ENCODE measurements around the gene FMN2. TPM values are rescaled to one million over a fixed set of nuclear protein-coding genes. Genes with fewer than 3 reads are reported as not detected.

Gene FMN2
- total and polyA plus RNA-seq, 3 experiments from 2014 or later: not detected

DNA sequence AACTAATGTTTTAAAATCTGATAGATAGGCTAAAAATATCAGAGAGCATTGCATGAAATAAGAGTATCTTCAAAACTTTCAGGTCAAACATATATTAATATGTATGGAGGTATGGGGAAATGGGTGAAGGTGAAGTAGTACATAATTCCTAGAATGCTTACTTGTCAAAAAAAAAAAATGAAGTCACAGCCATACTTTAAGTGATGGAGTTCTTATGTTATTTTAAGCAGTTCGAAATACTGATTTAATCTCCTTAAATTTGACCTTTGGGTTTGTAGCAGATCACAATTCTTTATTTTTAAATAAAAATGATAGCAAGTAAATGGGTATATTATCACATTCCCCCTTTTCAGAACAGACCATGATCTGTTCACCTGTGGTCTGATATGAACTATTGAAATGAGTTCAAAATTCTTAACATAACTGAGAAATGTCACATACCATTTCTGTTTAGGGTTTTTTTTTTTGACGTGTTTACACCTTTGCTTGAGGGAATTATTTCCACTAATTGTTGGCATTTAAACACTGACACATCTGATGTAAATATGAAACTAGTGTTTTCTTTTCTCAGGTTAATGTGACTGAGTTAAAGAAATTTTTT is 300.1 kb downstream of the FMN2 start:
- H3K4me3 ChIP-seq (ENCODE audit: low read length): no peak overlapping the region
- CTCF ChIA-PET: no interaction called here
- POLR2A ChIA-PET: no interaction called here
- no peaks in the 10 kb centered on the region for H3K36me3 ChIP-seq (ENCODE audit: insufficient read depth, low read length)
- Mint-ChIP-seq H3K27ac (no peak overlapping the region), H3K4me3 (no peak overlapping the region), H3K36me3 (peaks cover 0 to 2% (median 0%) of the 10 kb centered on the region in 3 donors), H3K4me1 (no peaks in the 10 kb centered on the region), H3K27me3 (no peaks in the 10 kb centered on the region), H3K9me3 (peaks cover 0 to 13% (median 8%) of the 10 kb centered on the region in 5 donors)
- no peak overlapping the region for H3K27ac ChIP-seq (ENCODE audit: low read depth, low read length)
- DNase-seq: no peak
- H3K9me3 ChIP-seq (ENCODE audit: low read length): no peaks in the 10 kb centered on the region
- no peaks in the 10 kb centered on the region for H3K4me1 ChIP-seq (ENCODE audit: insufficient read depth, low read length)
- no peaks in the 10 kb centered on the region for H3K27me3 ChIP-seq (ENCODE audit: insufficient read depth, low read length, poor library complexity, severe bottlenecking)

DNA sequence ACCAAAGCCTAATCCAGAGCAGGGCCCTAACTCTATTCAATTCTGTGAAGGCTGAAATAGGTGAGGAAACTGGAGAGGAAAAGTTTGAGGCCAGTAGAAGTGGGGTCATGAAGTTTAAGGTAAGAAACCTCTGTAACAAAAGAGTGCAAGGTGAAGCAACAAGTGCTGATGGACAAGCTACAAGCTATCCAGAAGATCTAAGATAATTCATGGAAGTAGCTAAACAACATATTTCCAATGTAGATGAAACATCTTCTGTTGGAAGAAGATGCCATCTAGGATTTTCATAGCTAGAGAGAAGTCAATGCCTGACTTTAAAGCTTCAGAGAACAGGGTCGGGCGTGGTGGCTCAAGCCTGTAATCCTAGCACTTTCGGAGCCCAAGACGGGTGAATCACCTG is 302.7 kb downstream of the FMN2 start:
- Histone ChIP-seq H3K27me3 (ENCODE audit: insufficient read depth, low read length, poor library complexity, severe bottlenecking) (no peaks in the 10 kb centered on the region), H3K36me3 (ENCODE audit: insufficient read depth, low read length) (no peaks in the 10 kb centered on the region), H3K4me3 (ENCODE audit: low read length) (no peak overlapping the region), H3K4me1 (ENCODE audit: insufficient read depth, low read length) (no peaks in the 10 kb centered on the region), H3K9me3 (ENCODE audit: low read length) (no peaks in the 10 kb centered on the region), H3K27ac (ENCODE audit: low read depth, low read length) (no peak overlapping the region)
- Mint-ChIP-seq H3K4me3 (no peak overlapping the region), H3K4me1 (no peaks in the 10 kb centered on the region), H3K36me3 (no peaks in the 10 kb centered on the region), H3K9me3 (peaks cover 0 to 13% (median 8%) of the 10 kb centered on the region in 5 donors), H3K27ac (no peak overlapping the region), H3K27me3 (no peaks in the 10 kb centered on the region)
- no peak for DNase-seq
- ChIA-PET CTCF (no interaction called here), POLR2A (no interaction called here)

DNA sequence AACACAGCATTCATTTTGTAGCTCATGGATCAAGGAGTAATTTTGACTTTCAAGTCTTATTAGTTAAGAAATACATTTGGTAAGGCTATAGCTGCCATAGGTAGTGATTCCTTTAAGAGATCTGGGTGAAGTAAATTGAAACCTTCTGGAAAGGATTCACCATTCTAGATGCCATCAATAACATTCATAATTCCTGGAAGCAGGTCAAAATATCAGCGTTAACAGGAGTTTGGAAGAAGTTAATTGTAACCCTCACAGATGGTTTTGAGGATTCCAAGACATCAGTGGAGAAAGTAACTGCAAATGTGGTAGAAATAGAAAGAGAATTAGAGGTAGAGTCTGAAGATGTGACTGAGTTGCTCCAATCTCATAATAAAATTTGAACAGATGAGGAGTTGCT is 303.7 kb downstream of the FMN2 start:
- Mint-ChIP-seq H3K27me3 (no peaks in the 10 kb centered on the region), H3K27ac (no peak overlapping the region), H3K9me3 (peaks cover 0 to 13% (median 8%) of the 10 kb centered on the region in 5 donors), H3K36me3 (no peaks in the 10 kb centered on the region), H3K4me1 (no peaks in the 10 kb centered on the region), H3K4me3 (no peak overlapping the region)
- Histone ChIP-seq H3K27ac (ENCODE audit: low read depth, low read length) (no peak overlapping the region), H3K27me3 (ENCODE audit: insufficient read depth, low read length, poor library complexity, severe bottlenecking) (no peaks in the 10 kb centered on the region), H3K36me3 (ENCODE audit: insufficient read depth, low read length) (no peaks in the 10 kb centered on the region), H3K9me3 (ENCODE audit: low read length) (no peaks in the 10 kb centered on the region), H3K4me1 (ENCODE audit: insufficient read depth, low read length) (no peaks in the 10 kb centered on the region), H3K4me3 (ENCODE audit: low read length) (no peak overlapping the region)
- ChIA-PET POLR2A (no interaction called here), CTCF (no interaction called here)
- no peak for DNase-seq

DNA sequence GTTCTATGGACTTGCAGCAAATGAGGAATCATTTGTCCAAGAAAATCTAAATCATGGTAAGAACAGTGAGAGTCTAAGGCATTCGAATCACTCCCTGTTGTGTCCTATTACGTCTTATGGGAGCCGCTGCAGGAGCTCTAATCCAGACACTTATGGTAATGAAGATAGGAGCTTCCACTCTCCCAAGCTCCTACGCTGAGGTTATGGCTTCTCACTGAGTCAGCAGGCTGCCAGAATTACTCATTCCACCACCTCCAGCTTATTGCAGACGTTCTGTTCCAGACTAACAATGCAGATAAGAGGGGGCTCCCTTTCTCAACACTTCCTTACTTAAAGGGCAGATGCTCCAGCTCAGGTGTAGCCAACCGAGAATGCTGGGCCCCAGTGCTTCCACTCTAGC is 307.7 kb downstream of the FMN2 start:
- DNase-seq: no peak
- Mint-ChIP-seq H3K4me3 (no peak overlapping the region), H3K36me3 (no peaks in the 10 kb centered on the region), H3K9me3 (peaks cover 0 to 5% (median 4%) of the 10 kb centered on the region in 5 donors), H3K27me3 (no peaks in the 10 kb centered on the region), H3K27ac (no peak overlapping the region), H3K4me1 (no peaks in the 10 kb centered on the region)
- Histone ChIP-seq H3K27ac (ENCODE audit: low read depth, low read length) (no peak overlapping the region), H3K36me3 (ENCODE audit: insufficient read depth, low read length) (no peaks in the 10 kb centered on the region), H3K27me3 (ENCODE audit: insufficient read depth, low read length, poor library complexity, severe bottlenecking) (no peaks in the 10 kb centered on the region), H3K4me1 (ENCODE audit: insufficient read depth, low read length) (no peaks in the 10 kb centered on the region), H3K9me3 (ENCODE audit: low read length) (no peaks in the 10 kb centered on the region), H3K4me3 (ENCODE audit: low read length) (no peak overlapping the region)
- ChIA-PET POLR2A (no interaction called here), CTCF (no interaction called here)

DNA sequence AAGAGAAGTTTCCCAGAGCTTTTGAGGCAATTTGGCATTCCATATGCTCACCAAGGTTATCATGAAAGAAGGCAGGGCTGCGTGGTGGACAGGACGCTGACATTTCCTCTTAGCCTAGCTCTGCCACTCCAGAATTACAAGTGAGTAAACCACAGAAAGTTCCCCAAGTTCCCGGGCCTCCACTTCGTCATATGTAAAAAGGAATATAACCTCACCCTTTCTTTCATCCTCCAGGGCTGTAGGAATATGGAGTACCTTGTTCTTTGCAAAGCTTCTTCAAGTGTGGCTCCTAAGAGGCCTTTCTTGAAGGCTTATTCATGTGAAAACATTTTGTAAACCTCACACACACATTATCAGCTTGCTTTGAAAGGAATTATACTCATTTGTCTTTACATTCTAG is 310.0 kb downstream of the FMN2 start:
- no peaks in the 10 kb centered on the region for H3K36me3 Mint-ChIP-seq
- CTCF ChIA-PET: no interaction called here
- Histone ChIP-seq H3K36me3 (ENCODE audit: insufficient read depth, low read length) (no peaks in the 10 kb centered on the region), H3K27me3 (ENCODE audit: insufficient read depth, low read length, poor library complexity, severe bottlenecking) (no peaks in the 10 kb centered on the region), H3K4me3 (ENCODE audit: low read length) (no peak overlapping the region), H3K27ac (ENCODE audit: low read depth, low read length) (no peak overlapping the region), H3K4me1 (ENCODE audit: insufficient read depth, low read length) (no peaks in the 10 kb centered on the region), H3K9me3 (ENCODE audit: low read length) (no peaks in the 10 kb centered on the region)
- DNase-seq: no peak
- POLR2A ChIA-PET: no interaction called here
- no peak overlapping the region for H3K4me3 Mint-ChIP-seq
- no peak overlapping the region for H3K27ac Mint-ChIP-seq
- peaks cover 0 to 12% (median 7%) of the 10 kb centered on the region in 5 donors for H3K9me3 Mint-ChIP-seq
- H3K27me3 Mint-ChIP-seq: peaks cover 0 to 2% of the 10 kb centered on the region in 2 donors
- H3K4me1 Mint-ChIP-seq: no peaks in the 10 kb centered on the region

DNA sequence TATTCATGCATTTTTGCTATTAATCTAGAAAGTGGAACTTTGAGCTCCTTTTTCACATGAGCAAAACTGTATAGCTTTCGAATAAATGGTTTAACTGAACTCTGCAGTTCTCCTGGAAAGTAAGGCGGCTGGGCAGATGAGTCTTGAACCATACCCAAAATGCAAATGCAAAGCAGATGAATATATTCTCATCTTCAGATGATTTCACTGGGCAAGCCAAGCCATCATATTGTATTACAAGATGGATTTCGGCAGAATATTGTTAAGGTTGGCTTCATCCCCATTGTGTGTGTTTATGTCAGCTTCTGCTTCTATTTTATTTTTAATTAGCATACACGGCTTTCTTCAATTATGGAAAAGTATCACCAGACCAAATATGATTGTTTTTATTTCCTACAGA is 310.6 kb downstream of the FMN2 start:
- H3K27me3 ChIP-seq (ENCODE audit: insufficient read depth, low read length, poor library complexity, severe bottlenecking): no peaks in the 10 kb centered on the region
- peaks cover 0 to 2% of the 10 kb centered on the region in 2 donors for H3K27me3 Mint-ChIP-seq
- ChIA-PET POLR2A (no interaction called here), CTCF (no interaction called here)
- H3K27ac Mint-ChIP-seq: no peak overlapping the region
- H3K4me1 ChIP-seq (ENCODE audit: insufficient read depth, low read length): no peaks in the 10 kb centered on the region
- peaks cover 0 to 12% (median 8%) of the 10 kb centered on the region in 5 donors for H3K9me3 Mint-ChIP-seq
- no peak for DNase-seq
- no peaks in the 10 kb centered on the region for H3K36me3 Mint-ChIP-seq
- no peak overlapping the region for H3K27ac ChIP-seq (ENCODE audit: low read depth, low read length)
- no peak overlapping the region for H3K4me3 Mint-ChIP-seq
- no peaks in the 10 kb centered on the region for H3K36me3 ChIP-seq (ENCODE audit: insufficient read depth, low read length)
- no peak overlapping the region for H3K4me3 ChIP-seq (ENCODE audit: low read length)
- H3K9me3 ChIP-seq (ENCODE audit: low read length): no peaks in the 10 kb centered on the region
- no peaks in the 10 kb centered on the region for H3K4me1 Mint-ChIP-seq

DNA sequence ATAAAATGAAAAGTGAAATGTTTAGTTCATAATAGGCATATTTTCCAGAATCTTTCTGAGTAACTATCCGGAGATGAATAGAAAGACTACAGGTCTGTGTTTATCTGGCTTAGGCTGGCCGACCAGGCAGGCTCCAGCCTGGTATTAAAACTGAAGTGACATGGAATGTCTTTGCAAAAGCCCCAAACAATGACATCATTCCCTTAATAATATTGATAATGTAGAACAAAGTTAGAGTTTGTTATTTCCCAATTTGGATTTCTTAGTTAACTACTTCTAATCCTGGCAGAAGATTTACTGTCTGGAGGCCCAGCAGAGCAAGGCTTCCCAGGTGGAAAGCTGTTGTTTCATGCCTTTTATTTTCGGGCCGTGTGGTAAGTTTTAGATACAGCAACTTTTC is 312.6 kb downstream of the FMN2 start:
- Mint-ChIP-seq H3K27ac (no peak overlapping the region), H3K4me3 (no peak overlapping the region), H3K4me1 (no peaks in the 10 kb centered on the region), H3K9me3 (peaks cover 0 to 12% (median 8%) of the 10 kb centered on the region in 5 donors), H3K36me3 (no peaks in the 10 kb centered on the region), H3K27me3 (peaks cover 0 to 2% of the 10 kb centered on the region in 2 donors)
- DNase-seq: no peak
- Histone ChIP-seq H3K4me1 (ENCODE audit: insufficient read depth, low read length) (no peaks in the 10 kb centered on the region), H3K4me3 (ENCODE audit: low read length) (no peak overlapping the region), H3K36me3 (ENCODE audit: insufficient read depth, low read length) (no peaks in the 10 kb centered on the region), H3K27me3 (ENCODE audit: insufficient read depth, low read length, poor library complexity, severe bottlenecking) (no peaks in the 10 kb centered on the region), H3K27ac (ENCODE audit: low read depth, low read length) (no peak overlapping the region), H3K9me3 (ENCODE audit: low read length) (no peaks in the 10 kb centered on the region)
- ChIA-PET CTCF (no interaction called here), POLR2A (no interaction called here)

DNA sequence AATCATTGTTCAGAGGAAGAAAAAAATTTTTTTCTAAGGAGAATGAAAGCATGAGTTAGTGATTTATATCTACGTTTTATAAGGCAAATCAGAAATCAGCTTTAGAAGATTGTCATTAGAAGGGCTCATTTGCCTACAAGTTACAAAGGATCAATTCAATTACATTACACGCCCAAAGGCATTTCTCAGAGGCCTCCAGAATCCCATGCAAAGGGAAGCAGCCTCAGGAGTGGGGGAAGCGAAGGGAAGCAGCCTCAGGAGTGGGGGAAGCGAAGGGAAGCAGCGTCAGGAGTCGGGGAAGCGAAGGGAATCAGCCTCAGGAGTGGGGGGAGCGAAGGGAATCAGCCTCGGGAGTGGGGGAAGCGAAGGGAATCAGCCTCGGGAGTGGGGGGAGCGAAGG is 314.1 kb downstream of the FMN2 start:
- H3K27ac ChIP-seq (ENCODE audit: low read depth, low read length): no peak overlapping the region
- no peak overlapping the region for H3K4me3 Mint-ChIP-seq
- CTCF ChIA-PET: no interaction called here
- no peaks in the 10 kb centered on the region for H3K27me3 ChIP-seq (ENCODE audit: insufficient read depth, low read length, poor library complexity, severe bottlenecking)
- no peaks in the 10 kb centered on the region for H3K9me3 ChIP-seq (ENCODE audit: low read length)
- POLR2A ChIA-PET: no interaction called here
- peak overlapping the region in 1 of 8 donors; percentile 38 for H3K27ac Mint-ChIP-seq
- H3K4me1 ChIP-seq (ENCODE audit: insufficient read depth, low read length): no peaks in the 10 kb centered on the region
- H3K4me1 Mint-ChIP-seq: no peaks in the 10 kb centered on the region
- no peak for DNase-seq
- no peaks in the 10 kb centered on the region for H3K36me3 Mint-ChIP-seq
- peaks cover 0 to 12% (median 8%) of the 10 kb centered on the region in 5 donors for H3K9me3 Mint-ChIP-seq
- H3K27me3 Mint-ChIP-seq: peaks cover 0 to 2% of the 10 kb centered on the region in 2 donors
- H3K4me3 ChIP-seq (ENCODE audit: low read length): no peak overlapping the region
- no peaks in the 10 kb centered on the region for H3K36me3 ChIP-seq (ENCODE audit: insufficient read depth, low read length)

DNA sequence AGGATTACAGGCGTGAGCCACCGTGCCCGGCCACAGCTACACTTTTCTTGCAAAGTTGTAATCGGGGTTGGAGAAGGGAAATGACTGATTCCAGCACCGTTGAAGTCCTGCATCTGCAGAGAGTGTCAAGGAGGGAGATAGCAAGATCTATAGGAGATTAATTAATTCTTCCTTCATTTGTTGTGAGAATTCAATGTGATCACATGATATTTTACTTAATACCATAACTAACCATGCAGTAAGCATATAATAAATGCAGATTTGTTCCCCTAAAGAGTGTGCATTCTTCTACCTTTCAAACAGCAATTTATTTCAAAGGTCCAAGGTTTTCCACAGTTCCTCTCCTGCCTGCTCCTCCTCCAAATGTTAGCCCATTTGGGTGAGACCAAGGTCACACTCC is 315.7 kb downstream of the FMN2 start:
- POLR2A ChIA-PET: no interaction called here
- H3K4me1 ChIP-seq (ENCODE audit: insufficient read depth, low read length): no peaks in the 10 kb centered on the region

More for the DNA sequence above, 315.7 kb downstream of the FMN2 start:
- peaks cover 0 to 2% of the 10 kb centered on the region in 2 donors for H3K27me3 Mint-ChIP-seq
- Histone ChIP-seq H3K27me3 (ENCODE audit: insufficient read depth, low read length, poor library complexity, severe bottlenecking) (no peaks in the 10 kb centered on the region), H3K27ac (ENCODE audit: low read depth, low read length) (no peak overlapping the region), H3K9me3 (ENCODE audit: low read length) (no peaks in the 10 kb centered on the region), H3K36me3 (ENCODE audit: insufficient read depth, low read length) (no peaks in the 10 kb centered on the region), H3K4me3 (ENCODE audit: low read length) (no peak overlapping the region)
- peaks cover 0 to 15% (median 9%) of the 10 kb centered on the region in 5 donors for H3K9me3 Mint-ChIP-seq
- no peak overlapping the region for H3K27ac Mint-ChIP-seq
- no peak overlapping the region for H3K4me3 Mint-ChIP-seq
- DNase-seq: no peak
- no peaks in the 10 kb centered on the region for H3K4me1 Mint-ChIP-seq
- no peaks in the 10 kb centered on the region for H3K36me3 Mint-ChIP-seq
- CTCF ChIA-PET: no interaction called here

Data from CD8-positive, alpha-beta memory T cell (primary cell).